ENCODE measurements around the gene ALDH1A3. TPM values are rescaled to one million over a fixed set of nuclear protein-coding genes. Genes with fewer than 3 reads are reported as not detected.

ALDH1A3 gene
- total RNA-seq, 1 donor from 2014 or later, result 10.9 TPM

DNA sequence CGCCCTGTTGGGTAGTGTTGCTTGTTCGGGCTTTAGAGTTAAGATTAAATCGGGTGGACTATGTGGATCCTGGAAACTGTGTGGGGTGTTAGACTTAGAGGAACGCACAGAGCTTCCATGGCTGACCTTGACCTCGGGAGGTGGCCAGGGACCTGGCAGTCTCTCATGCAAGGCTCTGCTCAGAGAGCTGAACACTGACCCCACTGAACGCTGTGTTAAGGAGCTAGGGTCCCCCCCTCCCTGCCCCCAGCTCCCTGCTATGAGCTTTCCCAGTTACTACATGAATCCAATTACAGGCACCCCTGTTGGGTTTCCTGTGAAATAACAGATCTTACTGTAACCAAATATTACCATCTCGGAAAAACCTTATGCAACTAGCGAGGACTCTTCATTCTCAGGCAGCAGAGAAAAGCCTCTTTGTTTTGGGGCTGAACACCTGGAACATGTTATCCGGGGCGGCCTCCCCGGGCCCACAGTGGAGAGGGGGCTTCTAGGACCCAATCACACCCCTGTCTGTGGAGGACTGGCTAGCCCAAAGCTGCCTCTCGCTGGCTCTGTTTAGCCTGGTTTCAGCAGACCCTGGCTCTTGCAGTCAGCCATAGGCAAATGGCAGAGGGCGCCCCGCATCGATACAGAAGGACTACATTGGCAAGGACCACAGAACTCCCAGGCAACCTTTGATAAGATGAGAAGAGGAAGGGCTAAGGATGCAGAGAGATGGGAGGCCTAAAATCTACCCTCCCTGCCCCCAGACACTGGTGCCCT lies 25.8 kb upstream of the ALDH1A3 start:
- DNase-seq (ENCODE audit: low spot score in 2 of 2), result peak in 1 of 2 donors; percentile 40
- intact Hi-C loops (cut with DNase I), result no loop called here
- TF ChIP-seq, protein P1, sequence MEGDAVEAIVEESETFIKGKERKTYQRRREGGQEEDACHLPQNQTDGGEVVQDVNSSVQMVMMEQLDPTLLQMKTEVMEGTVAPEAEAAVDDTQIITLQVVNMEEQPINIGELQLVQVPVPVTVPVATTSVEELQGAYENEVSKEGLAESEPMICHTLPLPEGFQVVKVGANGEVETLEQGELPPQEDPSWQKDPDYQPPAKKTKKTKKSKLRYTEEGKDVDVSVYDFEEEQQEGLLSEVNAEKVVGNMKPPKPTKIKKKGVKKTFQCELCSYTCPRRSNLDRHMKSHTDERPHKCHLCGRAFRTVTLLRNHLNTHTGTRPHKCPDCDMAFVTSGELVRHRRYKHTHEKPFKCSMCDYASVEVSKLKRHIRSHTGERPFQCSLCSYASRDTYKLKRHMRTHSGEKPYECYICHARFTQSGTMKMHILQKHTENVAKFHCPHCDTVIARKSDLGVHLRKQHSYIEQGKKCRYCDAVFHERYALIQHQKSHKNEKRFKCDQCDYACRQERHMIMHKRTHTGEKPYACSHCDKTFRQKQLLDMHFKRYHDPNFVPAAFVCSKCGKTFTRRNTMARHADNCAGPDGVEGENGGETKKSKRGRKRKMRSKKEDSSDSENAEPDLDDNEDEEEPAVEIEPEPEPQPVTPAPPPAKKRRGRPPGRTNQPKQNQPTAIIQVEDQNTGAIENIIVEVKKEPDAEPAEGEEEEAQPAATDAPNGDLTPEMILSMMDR (IDR thresholded peaks at IDR 0.05), result no peak

DNA sequence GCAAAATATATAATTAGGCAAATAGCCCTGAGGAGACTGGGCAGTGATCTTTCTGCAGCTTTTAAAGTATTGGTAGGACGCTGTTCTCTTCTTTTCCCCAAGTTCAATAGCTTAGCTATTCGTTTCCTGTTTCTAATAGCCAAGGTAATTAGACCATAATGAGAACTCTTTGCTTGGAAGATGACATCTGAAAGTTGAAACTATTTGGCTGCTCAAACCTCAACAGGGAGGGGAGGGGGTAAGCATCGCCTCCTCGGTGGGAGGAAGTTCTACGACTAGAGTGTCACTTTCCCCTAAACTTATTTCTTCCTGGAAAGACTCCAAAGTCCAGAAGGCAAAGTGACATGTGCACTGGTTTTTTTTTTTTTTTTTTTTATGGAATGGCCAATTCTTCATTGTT lies 22.8 kb upstream of the ALDH1A3 start:
- no peak for DNase-seq (ENCODE audit: low spot score in 2 of 2)
- intact Hi-C loops (cut with DNase I), result no loop called here
- no peaks in the 10 kb centered on the region for H3K27me3 ChIP-seq
- no peaks in the 10 kb centered on the region for H3K4me1 ChIP-seq
- H3K27ac ChIP-seq, result no peak overlapping the region
- TF ChIP-seq, protein P1 (IDR thresholded peaks at IDR 0.05), result no peak
- H3K9me3 ChIP-seq, result no peaks in the 10 kb centered on the region
- H3K4me3 ChIP-seq, result no peak overlapping the region
- no peaks in the 10 kb centered on the region for H3K36me3 ChIP-seq

More for the DNA sequence above, 25.8 kb upstream of the ALDH1A3 start:
- Histone ChIP-seq H3K4me3 (no peak overlapping the region), H3K4me1 (peaks cover 0 to 5% of the 10 kb centered on the region in 2 donors), H3K9me3 (no peaks in the 10 kb centered on the region), H3K27me3 (no peaks in the 10 kb centered on the region), H3K27ac (no peak overlapping the region), H3K36me3 (no peaks in the 10 kb centered on the region)

GRCh38 chr15:100858294-100858693 lies 21.3 kb upstream of the ALDH1A3 start:
- no peak for DNase-seq (ENCODE audit: low spot score in 2 of 2)
- no peak overlapping the region for H3K27ac ChIP-seq
- TF ChIP-seq, protein P1 (IDR thresholded peaks at IDR 0.05), result no peak
- intact Hi-C loops (cut with DNase I), result no loop called here
- no peaks in the 10 kb centered on the region for H3K9me3 ChIP-seq
- H3K4me3 ChIP-seq, result no peak overlapping the region
- H3K36me3 ChIP-seq, result no peaks in the 10 kb centered on the region
- H3K27me3 ChIP-seq, result no peaks in the 10 kb centered on the region
- H3K4me1 ChIP-seq, result no peaks in the 10 kb centered on the region

GRCh38 chr15:100859970-100860828 lies 19.4 kb upstream of the ALDH1A3 start:
- intact Hi-C loops (cut with DNase I), result no loop called here
- TF ChIP-seq, protein P1 (IDR thresholded peaks at IDR 0.05), result no peak
- H3K27ac ChIP-seq, result no peak overlapping the region

DNA sequence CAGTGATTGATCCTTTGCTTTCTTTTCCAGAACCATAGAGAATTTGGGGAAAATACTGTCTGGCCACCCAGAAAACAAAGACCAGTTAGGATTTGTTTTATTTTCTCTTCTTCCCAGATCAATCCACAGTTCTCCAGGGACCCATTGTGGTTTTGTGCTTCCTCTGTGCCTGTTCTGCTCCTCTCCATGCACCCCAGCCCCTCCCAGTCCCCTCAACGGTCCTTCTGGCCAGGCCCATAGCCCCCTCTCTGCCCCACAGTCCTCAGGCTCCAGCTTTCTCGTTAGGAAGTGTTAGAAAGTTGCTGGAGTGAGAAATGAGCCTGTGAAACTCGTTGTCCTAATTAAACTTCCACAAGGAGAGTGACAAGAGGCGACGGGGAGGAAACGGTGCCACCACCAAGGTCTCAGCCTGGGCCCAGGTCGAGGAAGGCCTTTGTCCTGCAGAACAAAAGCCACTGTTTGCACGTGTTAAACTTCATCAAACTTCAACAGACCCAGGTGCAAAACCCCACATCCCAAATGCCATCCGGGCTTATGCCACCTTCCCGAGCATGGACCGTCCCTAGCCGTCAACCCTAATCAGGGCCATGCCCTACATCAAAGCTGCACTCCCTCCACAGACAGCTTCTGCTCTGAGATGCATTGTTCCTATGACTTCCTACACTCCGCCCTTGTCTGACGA lies 18.7 kb upstream of the ALDH1A3 start:
- Histone ChIP-seq H3K4me3 (no peak overlapping the region), H3K27ac (no peak overlapping the region)

More at GRCh38 chr15:100859970-100860828, 19.4 kb upstream of the ALDH1A3 start:
- DNase-seq (ENCODE audit: low spot score in 2 of 2), result no peak
- H3K4me3 ChIP-seq, result no peak overlapping the region
- no peaks in the 10 kb centered on the region for H3K36me3 ChIP-seq
- no peaks in the 10 kb centered on the region for H3K4me1 ChIP-seq
- H3K9me3 ChIP-seq, result no peaks in the 10 kb centered on the region
- no peaks in the 10 kb centered on the region for H3K27me3 ChIP-seq

More for the DNA sequence above, 18.7 kb upstream of the ALDH1A3 start:
- Histone ChIP-seq H3K9me3 (no peaks in the 10 kb centered on the region), H3K36me3 (no peaks in the 10 kb centered on the region), H3K27me3 (no peaks in the 10 kb centered on the region), H3K4me1 (no peaks in the 10 kb centered on the region)
- intact Hi-C loops (cut with DNase I), result no loop called here
- no peak for DNase-seq (ENCODE audit: low spot score in 2 of 2)
- TF ChIP-seq, protein P1 (IDR thresholded peaks at IDR 0.05), result no peak

All from ascending aorta (tissue), 2 donors.